Gastrocnemius medialis (tissue), 4 donors: ENCODE measurements around the gene FOXC2. TPM values are rescaled to one million over a fixed set of nuclear protein-coding genes. Genes with fewer than 3 reads are reported as not detected.

Source experiments
- ATAC-seq, 2 donors: fragments of 150-250 bp; one replicate each; pipeline ENCODE4 v1.9.1; 2016
- DNase-seq, 2 donors: peaks; one replicate each; pipeline ENCODE4 v3.0.0-alpha.2; 2019
- H3K27ac ChIP-seq, 4 donors: fragments of 200-600 bp; sonication (generic); 1 replicate in 1 of 4; 2 replicates in 3 of 4; pipeline ENCODE4 v1.5.1; 2016 to 2018; ENCODE audit warnings: mild to moderate bottlenecking in 2 of 4, moderate library complexity in 1 of 4
- H3K27me3 ChIP-seq, 3 donors: fragments of 200-600 bp; sonication (generic) in 2 of 3; 1 replicate in 1 of 3; 2 replicates in 2 of 3; pipeline versions ENCODE4 v1.5.1 to v1.6.0; 2016 to 2019; ENCODE audit warnings: mild to moderate bottlenecking in 1 of 3, moderate library complexity in 1 of 3
- H3K36me3 ChIP-seq, 2 donors: fragments of 200-600 bp; sonication (generic) in 1 of 2; one replicate each; pipeline ENCODE4 v1.5.1; 2017 to 2018
- H3K4me1 ChIP-seq, 2 donors: fragments of 200-600 bp; sonication (generic) in 1 of 2; one replicate each; pipeline ENCODE4 v1.5.1; 2016 to 2017; ENCODE audit warnings: mild to moderate bottlenecking in 2 of 2
- H3K4me3 ChIP-seq, 4 donors: fragments of 200-600 bp; sonication (generic) in 3 of 4; 1 replicate in 1 of 4; 2 replicates in 3 of 4; pipeline ENCODE4 v1.5.1; 2016 to 2019; ENCODE audit warnings: mild to moderate bottlenecking in 2 of 4
- H3K9me3 ChIP-seq, 3 donors: fragments of 200-600 bp; sonication (generic) in 2 of 3; 1 replicate in 1 of 3; 2 replicates in 2 of 3; pipeline ENCODE4 v1.5.1; 2016 to 2019
- CTCF ChIP-seq, 5 experiments: fragments of 450-650 bp in 3 of 5; fragments of 200-600 bp in 2 of 5; sonication (generic) in 2 of 5; IDR thresholded peaks in 4 of 5; conservative IDR thresholded peaks in 1 of 5; 1 replicate in 4 of 5; 2 replicates in 1 of 5; pipeline ENCODE4 v1.5.1; 2016 to 2019; ENCODE audit warnings: antibody characterized with exemption in 5 of 5, mild to moderate bottlenecking in 3 of 5, moderate library complexity in 3 of 5
- POLR2A ChIP-seq, 2 donors: fragments of 450-650 bp; IDR thresholded peaks; one replicate each; pipeline ENCODE4 v1.6.1; 2017; ENCODE audit warnings: antibody characterized with exemption in 2 of 2, mild to moderate bottlenecking in 2 of 2, moderate library complexity in 2 of 2
- in situ Hi-C, 4 donors: fragments of 200-750 bp; cut with MboI; loops; one replicate each; pipeline versions ENCODE4 v1.15.0 to v1.8.0; 2017; ENCODE audit warnings: low sequenced_read_pairs in 4 of 4
- intact Hi-C: fragments of 100-400 bp; cut with DNase I; formaldehyde crosslinking; loops from one replicate; pipeline ENCODE4 v1.15.1; 2023; ENCODE audit warnings: low total_unique reads
- total RNA-seq, 4 donors: library from RNA; depleted of rRNA; stranded (reverse); fragments of >200 nt; gene quantifications; one replicate each; pipeline versions ENCODE4 v1.1.0 to v1.2.3, GENCODE V29; 2016

The FOXC2 gene
- total RNA-seq, 4 donors from 2014 or later = 0.17 to 1.0 (median 0.29) TPM

GRCh38 chr16:86570558-86571529 lies 4.2 kb downstream of the FOXC2 start:
- no peaks in the 10 kb centered on the region for H3K4me1 ChIP-seq
- no peaks in the 10 kb centered on the region for H3K9me3 ChIP-seq
- in situ Hi-C loops = loop anchor here (25.0 kb wide), 2 partner anchors 716 to 816 kb away; partner anchors contain the start of genes FBXO31 (in 1 of the 4) and MAP1LC3B (in 1 of the 4)
- no peak overlapping the region for H3K4me3 ChIP-seq
- H3K27ac ChIP-seq = no peak overlapping the region
- DNase-seq (no peak), ATAC-seq (no peak)
- intact Hi-C loops = no loop called here
- no peaks in the 10 kb centered on the region for H3K36me3 ChIP-seq
- H3K27me3 ChIP-seq = peaks cover 69 to 71% (median 71%) of the 10 kb centered on the region in 3 donors
- TF ChIP-seq CTCF (IDR thresholded peaks at IDR 0.05 in 4 of 5, conservative IDR thresholded peaks at IDR 0.05 in 1 of 5) = no peak
- TF ChIP-seq POLR2A (IDR thresholded peaks at IDR 0.05) = no peak

GRCh38 chr16:86571530-86571915 lies 4.9 kb downstream of the FOXC2 start:
- DNase-seq (no peak), ATAC-seq (no peak)
- H3K27me3 ChIP-seq = peaks cover 66 to 67% (median 66%) of the 10 kb centered on the region in 3 donors
- H3K36me3 ChIP-seq = no peaks in the 10 kb centered on the region
- H3K27ac ChIP-seq = no peak overlapping the region
- intact Hi-C loops (no loop called here), in situ Hi-C loops (loop anchor here (25.0 kb wide), 2 partner anchors 716 to 816 kb away; partner anchors contain the start of genes FBXO31 (in 1 of the 4) and MAP1LC3B (in 1 of the 4))
- TF ChIP-seq CTCF (IDR thresholded peaks at IDR 0.05 in 4 of 5, conservative IDR thresholded peaks at IDR 0.05 in 1 of 5) (no peak), POLR2A (IDR thresholded peaks at IDR 0.05) (no peak)
- no peaks in the 10 kb centered on the region for H3K9me3 ChIP-seq
- H3K4me3 ChIP-seq = no peak overlapping the region
- peaks cover 0 to 3% of the 10 kb centered on the region in 2 donors for H3K4me1 ChIP-seq

GRCh38 chr16:86572041-86572521 lies 5.5 kb downstream of the FOXC2 start:
- in situ Hi-C loops = loop anchor here (25.0 kb wide), 2 partner anchors 715 to 815 kb away; partner anchors contain the start of genes FBXO31 (in 1 of the 4) and MAP1LC3B (in 1 of the 4)
- DNase-seq = no peak
- H3K9me3 ChIP-seq = no peaks in the 10 kb centered on the region
- H3K4me3 ChIP-seq = no peak overlapping the region
- TF ChIP-seq POLR2A (IDR thresholded peaks at IDR 0.05) (no peak), CTCF (IDR thresholded peaks at IDR 0.05 in 4 of 5, conservative IDR thresholded peaks at IDR 0.05 in 1 of 5) (no peak)
- H3K27me3 ChIP-seq = peaks cover 68 to 69% (median 68%) of the 10 kb centered on the region in 3 donors
- intact Hi-C loops = no loop called here
- no peaks in the 10 kb centered on the region for H3K36me3 ChIP-seq
- ATAC-seq = no peak
- no peak overlapping the region for H3K27ac ChIP-seq
- peaks cover 0 to 4% of the 10 kb centered on the region in 2 donors for H3K4me1 ChIP-seq

GRCh38 chr16:86572606-86573005 lies 6.0 kb downstream of the FOXC2 start:
- ATAC-seq (no peak), DNase-seq (no peak)
- in situ Hi-C loops (loop anchor here (25.0 kb wide), 2 partner anchors 715 to 815 kb away; partner anchors contain the start of genes FBXO31 (in 1 of the 4) and MAP1LC3B (in 1 of the 4)), intact Hi-C loops (no loop called here)
- no peak overlapping the region for H3K4me3 ChIP-seq
- no peaks in the 10 kb centered on the region for H3K9me3 ChIP-seq
- H3K4me1 ChIP-seq = peaks cover 0 to 4% of the 10 kb centered on the region in 2 donors
- peaks cover 67 to 68% (median 68%) of the 10 kb centered on the region in 3 donors for H3K27me3 ChIP-seq
- TF ChIP-seq POLR2A (IDR thresholded peaks at IDR 0.05) = no peak
- no peak for TF ChIP-seq CTCF (IDR thresholded peaks at IDR 0.05 in 4 of 5, conservative IDR thresholded peaks at IDR 0.05 in 1 of 5)
- no peak overlapping the region for H3K27ac ChIP-seq
- no peaks in the 10 kb centered on the region for H3K36me3 ChIP-seq
